Measurements from ENCODE around the gene CDX1. TPM values are rescaled to one million over a fixed set of nuclear protein-coding genes. Genes with fewer than 3 reads are reported as not detected.
A peak's percentile ranks its signal among the peaks of the same experiment; 100 is the strongest.

CDX1 gene
- total RNA-seq, 4 donors from 2014 or later, result not detected

DNA sequence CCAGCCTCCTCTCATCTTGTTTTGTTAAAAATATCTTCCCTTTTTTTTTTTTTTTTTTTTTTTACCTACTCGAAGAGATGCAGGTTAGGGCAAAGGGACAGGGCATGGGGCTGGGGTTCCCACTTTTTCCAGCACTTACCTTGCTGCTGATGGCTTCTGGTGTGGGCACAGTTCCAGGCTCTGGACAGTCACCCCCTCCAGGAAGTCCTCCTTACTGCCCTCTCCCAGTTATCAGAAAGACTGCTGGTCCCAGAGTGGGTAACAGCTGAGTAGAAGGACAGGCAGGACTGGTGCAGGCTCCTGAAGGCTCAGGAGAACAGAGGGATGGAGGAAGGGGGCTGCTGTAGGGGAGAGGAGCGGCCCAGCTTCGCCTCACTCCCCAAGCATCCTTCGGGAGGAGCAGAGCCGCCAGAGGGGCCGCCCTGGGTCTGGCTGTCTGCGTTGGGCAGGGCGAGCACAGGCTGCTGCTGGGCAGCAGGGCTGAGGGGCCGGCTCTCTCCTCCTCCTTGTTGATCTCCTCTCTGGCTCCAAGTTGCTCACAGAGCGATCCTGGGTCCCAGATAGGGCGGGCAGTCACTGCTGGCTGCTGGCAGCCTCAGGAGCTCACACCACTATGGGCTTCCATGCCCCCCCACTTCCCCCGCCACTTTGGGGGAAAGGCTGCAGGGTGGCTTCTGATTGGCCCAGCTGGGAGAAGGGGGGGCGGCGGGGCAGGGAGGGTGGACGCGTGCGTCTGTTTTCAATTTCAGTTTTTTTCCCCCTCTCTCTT, 11.1 kb upstream of the CDX1 start, which contains the start of gene PDGFRB:
Gene PDGFRB (minus strand): TSS at position 588 of the 769 bp plus-strand sequence. CDS start 18,798 bp downstream, outside the sequence.
- Histone ChIP-seq H3K9me3 (no peaks in the 10 kb centered on the region), H3K4me1 (peaks cover 0 to 71% (median 25%) of the 10 kb centered on the region in 3 donors), H3K4me3 (peak within 1 kb of the TSS; percentile 63 to 66), H3K36me3 (peaks cover 0 to 17% of the 10 kb centered on the region in 2 donors), H3K27ac (peak within 1 kb of the TSS; percentile 81 to 93 (median 90)), H3K27me3 (no peaks in the 10 kb centered on the region)
- WGBS, 2 donors (ENCODE audit: low coverage in 1 of 2), result 3% methylated on average over 8 of the region's 17 CpGs; no CpG with 5 or more reads in 1 of the 2 donors
- ATAC-seq, result peak; percentile 95
- no peak for TF ChIP-seq EP300 (IDR thresholded peaks at IDR 0.05)
- TF ChIP-seq POLR2AphosphoS5 (IDR thresholded peaks at IDR 0.05), result peak; percentile 76
- TF ChIP-seq, protein P1, sequence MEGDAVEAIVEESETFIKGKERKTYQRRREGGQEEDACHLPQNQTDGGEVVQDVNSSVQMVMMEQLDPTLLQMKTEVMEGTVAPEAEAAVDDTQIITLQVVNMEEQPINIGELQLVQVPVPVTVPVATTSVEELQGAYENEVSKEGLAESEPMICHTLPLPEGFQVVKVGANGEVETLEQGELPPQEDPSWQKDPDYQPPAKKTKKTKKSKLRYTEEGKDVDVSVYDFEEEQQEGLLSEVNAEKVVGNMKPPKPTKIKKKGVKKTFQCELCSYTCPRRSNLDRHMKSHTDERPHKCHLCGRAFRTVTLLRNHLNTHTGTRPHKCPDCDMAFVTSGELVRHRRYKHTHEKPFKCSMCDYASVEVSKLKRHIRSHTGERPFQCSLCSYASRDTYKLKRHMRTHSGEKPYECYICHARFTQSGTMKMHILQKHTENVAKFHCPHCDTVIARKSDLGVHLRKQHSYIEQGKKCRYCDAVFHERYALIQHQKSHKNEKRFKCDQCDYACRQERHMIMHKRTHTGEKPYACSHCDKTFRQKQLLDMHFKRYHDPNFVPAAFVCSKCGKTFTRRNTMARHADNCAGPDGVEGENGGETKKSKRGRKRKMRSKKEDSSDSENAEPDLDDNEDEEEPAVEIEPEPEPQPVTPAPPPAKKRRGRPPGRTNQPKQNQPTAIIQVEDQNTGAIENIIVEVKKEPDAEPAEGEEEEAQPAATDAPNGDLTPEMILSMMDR (IDR thresholded peaks at IDR 0.05), result peak in 1 of 4 experiments; percentile 8
- TF ChIP-seq POLR2A (IDR thresholded peaks at IDR 0.05), result peak; percentile 76 to 82

DNA sequence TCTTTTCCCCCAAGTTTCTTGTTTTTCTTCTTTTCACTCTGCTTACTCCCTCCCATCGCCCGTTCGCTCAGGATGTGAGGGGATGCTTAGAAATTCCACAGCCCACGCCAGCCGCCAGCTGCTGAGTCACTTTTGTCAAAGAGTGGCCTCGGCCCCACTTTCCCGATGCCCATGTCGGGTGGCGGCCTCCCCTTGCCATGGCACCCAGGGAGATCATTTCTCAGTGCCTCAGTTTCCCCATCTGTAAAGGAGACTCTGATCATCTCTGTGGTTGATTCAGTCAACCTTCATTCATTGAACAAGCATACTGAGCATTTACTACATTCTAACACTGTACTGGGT, 10.6 kb upstream of the CDX1 start:
- ATAC-seq, result no peak
- peak overlapping the region; percentile 63 to 66 for H3K4me3 ChIP-seq
- no peaks in the 10 kb centered on the region for H3K9me3 ChIP-seq
- H3K27me3 ChIP-seq, result no peaks in the 10 kb centered on the region
- H3K36me3 ChIP-seq, result peaks cover 0 to 12% of the 10 kb centered on the region in 2 donors
- 0 to 8% methylated on average over 2 to 7 of the region's 9 CpGs for WGBS, 2 donors (ENCODE audit: low coverage in 1 of 2)
- TF ChIP-seq POLR2AphosphoS5 (IDR thresholded peaks at IDR 0.05) (no peak), POLR2A (IDR thresholded peaks at IDR 0.05) (no peak), EP300 (IDR thresholded peaks at IDR 0.05) (no peak)
- TF ChIP-seq, protein P1 (IDR thresholded peaks at IDR 0.05), result no peak
- H3K4me1 ChIP-seq, result peaks cover 0 to 69% (median 25%) of the 10 kb centered on the region in 3 donors
- peak overlapping the region; percentile 81 to 93 (median 90) for H3K27ac ChIP-seq

DNA sequence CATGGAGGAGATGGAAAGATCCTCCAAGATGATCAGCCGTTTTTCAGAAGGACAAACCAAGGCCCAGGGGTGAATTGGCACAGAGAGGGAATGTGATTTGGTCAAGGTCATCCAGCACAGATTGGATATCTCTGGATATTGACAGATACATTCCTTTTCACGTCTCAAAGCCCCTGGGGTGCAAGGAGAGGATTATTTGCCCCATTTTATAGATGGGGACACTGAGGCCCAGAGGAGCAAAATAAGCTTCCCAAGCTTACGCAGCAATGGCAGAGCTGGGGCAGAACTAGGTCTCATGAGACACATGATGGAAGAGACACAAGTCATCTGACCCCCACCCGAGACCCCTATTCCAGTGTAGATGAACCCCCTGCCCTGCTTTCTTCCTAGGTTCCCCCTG, 10.0 kb upstream of the CDX1 start:
- Histone ChIP-seq H3K4me3 (peak overlapping the region in 1 of 2 donors; percentile 63), H3K27ac (peak overlapping the region; percentile 81 to 93 (median 90)), H3K4me1 (peaks cover 0 to 69% (median 23%) of the 10 kb centered on the region in 3 donors), H3K36me3 (peaks cover 0 to 9% of the 10 kb centered on the region in 2 donors), H3K27me3 (no peaks in the 10 kb centered on the region), H3K9me3 (no peaks in the 10 kb centered on the region)
- 58 to 76% methylated on average over 2 to 4 of the region's 4 CpGs for whole genome bisulfite sequencing, 2 donors (ENCODE audit: low coverage in 1 of 2)
- TF ChIP-seq POLR2AphosphoS5 (IDR thresholded peaks at IDR 0.05) (no peak), POLR2A (IDR thresholded peaks at IDR 0.05) (no peak), EP300 (IDR thresholded peaks at IDR 0.05) (no peak)
- TF ChIP-seq, protein P1 (IDR thresholded peaks at IDR 0.05), result no peak
- ATAC-seq, result no peak

DNA sequence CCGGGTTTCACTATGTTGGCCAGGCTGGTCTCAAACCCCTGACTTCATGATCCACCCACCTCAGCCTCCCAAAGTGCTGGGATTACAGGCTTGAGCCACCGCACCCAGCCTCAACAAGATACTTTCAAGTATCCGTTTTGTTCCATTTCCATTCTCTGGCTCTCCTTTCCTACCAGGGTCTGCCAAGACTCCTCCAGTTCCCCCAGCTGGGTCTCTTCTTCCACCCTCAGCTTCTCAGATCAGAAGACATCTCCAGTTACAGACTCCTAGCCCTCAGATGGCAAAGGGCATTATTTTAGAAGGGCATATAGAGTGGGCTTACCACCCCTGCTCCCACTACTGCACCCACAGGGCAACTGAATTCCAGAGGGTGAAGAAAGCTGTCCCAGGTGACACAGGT, 9.4 kb upstream of the CDX1 start:
- Histone ChIP-seq H3K4me3 (no peak overlapping the region), H3K27ac (peak overlapping the region in 3 of 4 donors; percentile 89 to 93 (median 90)), H3K36me3 (peaks cover 0 to 9% of the 10 kb centered on the region in 2 donors), H3K9me3 (no peaks in the 10 kb centered on the region), H3K27me3 (no peaks in the 10 kb centered on the region), H3K4me1 (peaks cover 0 to 69% (median 23%) of the 10 kb centered on the region in 3 donors)
- WGBS, 2 donors (ENCODE audit: low coverage in 1 of 2), result 41 to 68% methylated on average over 3 of the region's 3 CpGs
- TF ChIP-seq POLR2A (IDR thresholded peaks at IDR 0.05) (no peak), POLR2AphosphoS5 (IDR thresholded peaks at IDR 0.05) (no peak), EP300 (IDR thresholded peaks at IDR 0.05) (no peak)
- TF ChIP-seq, protein P1 (IDR thresholded peaks at IDR 0.05), result no peak
- ATAC-seq, result no peak
